Measurements from ENCODE around the gene EYA2. TPM values are rescaled to one million over a fixed set of nuclear protein-coding genes. Genes with fewer than 3 reads are reported as not detected.
"Not testable (repeated sequence)": the region's sequence is repeated elsewhere in the genome, so short reads cannot be mapped to it uniquely, and the experiment has no call there.

EYA2 gene
- total RNA-seq, 1 donor from 2014 or later, result 15.4 TPM

- no peak for TF ChIP-seq CTCF (IDR thresholded peaks at IDR 0.05)
- H3K9me3 ChIP-seq, result no peaks in the 10 kb centered on the region
- H3K36me3 ChIP-seq, result no peaks in the 10 kb centered on the region
- no peak overlapping the region for H3K27ac ChIP-seq
- no peak overlapping the region for H3K4me3 ChIP-seq
- intact Hi-C loops (cut with DNase I), result no loop called here
- no peak for DNase-seq (ENCODE audit: low spot score in 2 of 2)
- H3K27me3 ChIP-seq, result no peaks in the 10 kb centered on the region
- H3K4me1 ChIP-seq, result no peaks in the 10 kb centered on the region
These were observed 280.0 kb downstream of the EYA2 start for GRCh38 chr20:47174456-47175243.

- DNase-seq (ENCODE audit: low spot score in 2 of 2), result no peak
These were observed 280.9 kb downstream of the EYA2 start for GRCh38 chr20:47175493-47175892.

GRCh38 chr20:47176217-47176616 is 281.6 kb downstream of the EYA2 start:
- H3K27me3 ChIP-seq; DNase-seq (ENCODE audit: low spot score in 2 of 2); H3K27ac ChIP-seq; H3K9me3 ChIP-seq; intact Hi-C loops (cut with DNase I); H3K4me3 ChIP-seq; H3K4me1 ChIP-seq; H3K36me3 ChIP-seq: not testable (repeated sequence)

More at GRCh38 chr20:47175493-47175892, 280.9 kb downstream of the EYA2 start:
- no peak overlapping the region for H3K4me3 ChIP-seq
- TF ChIP-seq CTCF (IDR thresholded peaks at IDR 0.05), result no peak
- intact Hi-C loops (cut with DNase I), result no loop called here
- no peaks in the 10 kb centered on the region for H3K27me3 ChIP-seq
- no peaks in the 10 kb centered on the region for H3K9me3 ChIP-seq
- H3K4me1 ChIP-seq, result no peaks in the 10 kb centered on the region
- no peaks in the 10 kb centered on the region for H3K36me3 ChIP-seq
- no peak overlapping the region for H3K27ac ChIP-seq

- TF ChIP-seq CTCF (IDR thresholded peaks at IDR 0.05), result no peak
- intact Hi-C loops (cut with DNase I), result no loop called here
These were observed 283.6 kb downstream of the EYA2 start for GRCh38 chr20:47178277-47178676.

GRCh38 chr20:47178851-47179250 is 284.2 kb downstream of the EYA2 start:
- no peak for TF ChIP-seq CTCF (IDR thresholded peaks at IDR 0.05)
- DNase-seq (ENCODE audit: low spot score in 2 of 2), result no peak
- intact Hi-C loops (cut with DNase I), result no loop called here
- Histone ChIP-seq H3K36me3 (no peaks in the 10 kb centered on the region), H3K4me3 (no peak overlapping the region), H3K4me1 (no peaks in the 10 kb centered on the region), H3K9me3 (no peaks in the 10 kb centered on the region), H3K27ac (no peak overlapping the region), H3K27me3 (no peaks in the 10 kb centered on the region)

More at GRCh38 chr20:47178277-47178676, 283.6 kb downstream of the EYA2 start:
- Histone ChIP-seq H3K4me3 (no peak overlapping the region), H3K27ac (no peak overlapping the region), H3K4me1 (no peaks in the 10 kb centered on the region), H3K27me3 (no peaks in the 10 kb centered on the region), H3K9me3 (no peaks in the 10 kb centered on the region), H3K36me3 (no peaks in the 10 kb centered on the region)
- DNase-seq (ENCODE audit: low spot score in 2 of 2), result no peak

- H3K27ac ChIP-seq, result no peak overlapping the region
- TF ChIP-seq CTCF (IDR thresholded peaks at IDR 0.05), result no peak
- intact Hi-C loops (cut with DNase I), result no loop called here
- no peaks in the 10 kb centered on the region for H3K27me3 ChIP-seq
- no peak for DNase-seq (ENCODE audit: low spot score in 2 of 2)
- no peaks in the 10 kb centered on the region for H3K9me3 ChIP-seq
- H3K4me1 ChIP-seq, result no peaks in the 10 kb centered on the region
- no peak overlapping the region for H3K4me3 ChIP-seq
- no peaks in the 10 kb centered on the region for H3K36me3 ChIP-seq
These were observed 284.6 kb downstream of the EYA2 start for GRCh38 chr20:47179267-47179666.
